ENCODE measurements around the gene BICD2. TPM values are rescaled to one million over a fixed set of nuclear protein-coding genes. Genes with fewer than 3 reads are reported as not detected.
A peak's percentile ranks its signal among the peaks of the same experiment; 100 is the strongest.

Gene BICD2
- total and polyA plus RNA-seq, 4 donors, result 2.5 to 16.0 (median 11.2) TPM

DNA sequence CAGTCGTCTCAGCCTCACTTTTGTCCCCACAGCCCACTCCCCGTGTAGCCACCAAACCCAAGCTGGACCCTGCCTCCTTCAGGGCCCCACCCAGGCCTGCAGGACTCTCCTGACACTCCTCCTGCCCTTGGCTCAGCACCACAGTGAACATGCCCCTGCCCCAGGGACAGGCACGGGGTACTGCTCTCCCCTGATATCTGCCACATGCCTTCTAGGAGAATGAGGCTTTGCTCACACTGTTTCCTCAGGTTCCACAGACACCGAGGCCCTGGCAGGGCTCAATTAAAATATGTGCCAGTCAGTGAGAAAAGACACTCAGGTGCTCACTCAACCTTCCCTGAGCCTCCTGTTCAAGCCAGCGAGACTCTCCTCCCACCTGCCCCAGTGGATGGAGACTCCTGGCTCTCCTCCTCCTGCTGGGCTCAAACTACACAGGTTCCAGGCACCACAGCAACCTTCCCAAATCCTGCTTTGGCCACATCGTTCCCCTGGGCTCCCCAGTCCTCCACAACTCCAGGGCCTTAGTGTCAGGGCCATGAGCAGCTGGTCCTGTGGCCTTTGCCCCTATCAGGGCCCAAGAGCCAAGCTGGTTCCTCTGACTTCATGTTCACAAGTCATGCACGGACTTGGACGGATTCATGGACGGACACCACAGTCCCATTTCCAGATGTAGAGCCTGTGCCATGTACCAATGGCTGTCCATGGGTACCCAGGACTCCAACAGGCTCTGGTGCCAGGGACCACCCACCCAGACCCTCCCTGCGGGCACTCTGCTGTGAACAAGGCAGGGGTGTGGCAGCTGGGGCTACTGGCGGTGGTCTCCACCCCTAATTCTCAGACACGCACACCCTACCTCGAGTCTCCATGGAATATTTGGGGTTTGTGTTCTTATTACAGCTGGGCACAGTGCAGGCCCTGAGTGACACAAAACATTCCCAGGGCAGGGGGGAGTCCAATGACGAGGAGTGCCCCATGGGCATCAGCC lies 36.6 kb downstream of the BICD2 start:
- Histone ChIP-seq H3K27me3 (ENCODE audit: control insufficient read depth in 4 of 4, insufficient read depth in 4 of 4, low read length in 3 of 4) (no peaks in the 10 kb centered on the region), H3K9ac (ENCODE audit: low read depth in 1 of 2, low read length in 2 of 2) (no peak overlapping the region), H3K4me1 (ENCODE audit: control insufficient read depth in 4 of 4, insufficient read depth in 4 of 4, low read length in 3 of 4) (peaks cover 0 to 2% (median under 1%) of the 10 kb centered on the region in 4 donors), H3K4me3 (ENCODE audit: low read depth in 1 of 3, low read length in 3 of 3) (no peak overlapping the region), H3K36me3 (ENCODE audit: control insufficient read depth in 4 of 4, insufficient read depth in 3 of 4, low read depth in 1 of 4, low read length in 3 of 4) (peaks cover 0 to 5% (median 2%) of the 10 kb centered on the region in 4 donors), H3K9me3 (ENCODE audit: control insufficient read depth in 4 of 4, low read length in 3 of 4) (no peaks in the 10 kb centered on the region), H3K27ac (ENCODE audit: low read depth in 1 of 2, low read length in 2 of 2) (no peak overlapping the region)
- TF ChIP-seq, protein P1, sequence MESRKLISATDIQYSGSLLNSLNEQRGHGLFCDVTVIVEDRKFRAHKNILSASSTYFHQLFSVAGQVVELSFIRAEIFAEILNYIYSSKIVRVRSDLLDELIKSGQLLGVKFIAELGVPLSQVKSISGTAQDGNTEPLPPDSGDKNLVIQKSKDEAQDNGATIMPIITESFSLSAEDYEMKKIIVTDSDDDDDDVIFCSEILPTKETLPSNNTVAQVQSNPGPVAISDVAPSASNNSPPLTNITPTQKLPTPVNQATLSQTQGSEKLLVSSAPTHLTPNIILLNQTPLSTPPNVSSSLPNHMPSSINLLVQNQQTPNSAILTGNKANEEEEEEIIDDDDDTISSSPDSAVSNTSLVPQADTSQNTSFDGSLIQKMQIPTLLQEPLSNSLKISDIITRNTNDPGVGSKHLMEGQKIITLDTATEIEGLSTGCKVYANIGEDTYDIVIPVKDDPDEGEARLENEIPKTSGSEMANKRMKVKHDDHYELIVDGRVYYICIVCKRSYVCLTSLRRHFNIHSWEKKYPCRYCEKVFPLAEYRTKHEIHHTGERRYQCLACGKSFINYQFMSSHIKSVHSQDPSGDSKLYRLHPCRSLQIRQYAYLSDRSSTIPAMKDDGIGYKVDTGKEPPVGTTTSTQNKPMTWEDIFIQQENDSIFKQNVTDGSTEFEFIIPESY (IDR thresholded peaks at IDR 0.05), result no peak
- TF ChIP-seq, protein P2, sequence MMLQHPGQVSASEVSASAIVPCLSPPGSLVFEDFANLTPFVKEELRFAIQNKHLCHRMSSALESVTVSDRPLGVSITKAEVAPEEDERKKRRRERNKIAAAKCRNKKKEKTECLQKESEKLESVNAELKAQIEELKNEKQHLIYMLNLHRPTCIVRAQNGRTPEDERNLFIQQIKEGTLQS (IDR thresholded peaks at IDR 0.05), result no peak
- TF ChIP-seq, protein P3, sequence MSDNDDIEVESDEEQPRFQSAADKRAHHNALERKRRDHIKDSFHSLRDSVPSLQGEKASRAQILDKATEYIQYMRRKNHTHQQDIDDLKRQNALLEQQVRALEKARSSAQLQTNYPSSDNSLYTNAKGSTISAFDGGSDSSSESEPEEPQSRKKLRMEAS (IDR thresholded peaks at IDR 0.05), result no peak
- TF ChIP-seq NR2F2 (IDR thresholded peaks at IDR 0.05), result no peak
- TF ChIP-seq RXRA (IDR thresholded peaks at IDR 0.05), result no peak
- no peak for TF ChIP-seq EGR1 (IDR thresholded peaks at IDR 0.05; ENCODE audit: low read depth in 2 of 2)
- TF ChIP-seq FOXA2 (IDR thresholded peaks at IDR 0.05), result no peak
- no peak for TF ChIP-seq HNF4A (conservative IDR thresholded peaks at IDR 0.05)
- TF ChIP-seq TAF1 (conservative IDR thresholded peaks at IDR 0.05), result no peak
- TF ChIP-seq FOXA1 (IDR thresholded peaks at IDR 0.05), result no peak
- no peak for TF ChIP-seq RAD21 (IDR thresholded peaks at IDR 0.05)
- no peak for TF ChIP-seq HNF4G (IDR thresholded peaks at IDR 0.05)
- TF ChIP-seq JUND (IDR thresholded peaks at IDR 0.05), result no peak
- TF ChIP-seq, protein P4, sequence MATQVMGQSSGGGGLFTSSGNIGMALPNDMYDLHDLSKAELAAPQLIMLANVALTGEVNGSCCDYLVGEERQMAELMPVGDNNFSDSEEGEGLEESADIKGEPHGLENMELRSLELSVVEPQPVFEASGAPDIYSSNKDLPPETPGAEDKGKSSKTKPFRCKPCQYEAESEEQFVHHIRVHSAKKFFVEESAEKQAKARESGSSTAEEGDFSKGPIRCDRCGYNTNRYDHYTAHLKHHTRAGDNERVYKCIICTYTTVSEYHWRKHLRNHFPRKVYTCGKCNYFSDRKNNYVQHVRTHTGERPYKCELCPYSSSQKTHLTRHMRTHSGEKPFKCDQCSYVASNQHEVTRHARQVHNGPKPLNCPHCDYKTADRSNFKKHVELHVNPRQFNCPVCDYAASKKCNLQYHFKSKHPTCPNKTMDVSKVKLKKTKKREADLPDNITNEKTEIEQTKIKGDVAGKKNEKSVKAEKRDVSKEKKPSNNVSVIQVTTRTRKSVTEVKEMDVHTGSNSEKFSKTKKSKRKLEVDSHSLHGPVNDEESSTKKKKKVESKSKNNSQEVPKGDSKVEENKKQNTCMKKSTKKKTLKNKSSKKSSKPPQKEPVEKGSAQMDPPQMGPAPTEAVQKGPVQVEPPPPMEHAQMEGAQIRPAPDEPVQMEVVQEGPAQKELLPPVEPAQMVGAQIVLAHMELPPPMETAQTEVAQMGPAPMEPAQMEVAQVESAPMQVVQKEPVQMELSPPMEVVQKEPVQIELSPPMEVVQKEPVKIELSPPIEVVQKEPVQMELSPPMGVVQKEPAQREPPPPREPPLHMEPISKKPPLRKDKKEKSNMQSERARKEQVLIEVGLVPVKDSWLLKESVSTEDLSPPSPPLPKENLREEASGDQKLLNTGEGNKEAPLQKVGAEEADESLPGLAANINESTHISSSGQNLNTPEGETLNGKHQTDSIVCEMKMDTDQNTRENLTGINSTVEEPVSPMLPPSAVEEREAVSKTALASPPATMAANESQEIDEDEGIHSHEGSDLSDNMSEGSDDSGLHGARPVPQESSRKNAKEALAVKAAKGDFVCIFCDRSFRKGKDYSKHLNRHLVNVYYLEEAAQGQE (IDR thresholded peaks at IDR 0.05), result no peak
- TF ChIP-seq SP1 (IDR thresholded peaks at IDR 0.05), result no peak
- TF ChIP-seq, protein P5, sequence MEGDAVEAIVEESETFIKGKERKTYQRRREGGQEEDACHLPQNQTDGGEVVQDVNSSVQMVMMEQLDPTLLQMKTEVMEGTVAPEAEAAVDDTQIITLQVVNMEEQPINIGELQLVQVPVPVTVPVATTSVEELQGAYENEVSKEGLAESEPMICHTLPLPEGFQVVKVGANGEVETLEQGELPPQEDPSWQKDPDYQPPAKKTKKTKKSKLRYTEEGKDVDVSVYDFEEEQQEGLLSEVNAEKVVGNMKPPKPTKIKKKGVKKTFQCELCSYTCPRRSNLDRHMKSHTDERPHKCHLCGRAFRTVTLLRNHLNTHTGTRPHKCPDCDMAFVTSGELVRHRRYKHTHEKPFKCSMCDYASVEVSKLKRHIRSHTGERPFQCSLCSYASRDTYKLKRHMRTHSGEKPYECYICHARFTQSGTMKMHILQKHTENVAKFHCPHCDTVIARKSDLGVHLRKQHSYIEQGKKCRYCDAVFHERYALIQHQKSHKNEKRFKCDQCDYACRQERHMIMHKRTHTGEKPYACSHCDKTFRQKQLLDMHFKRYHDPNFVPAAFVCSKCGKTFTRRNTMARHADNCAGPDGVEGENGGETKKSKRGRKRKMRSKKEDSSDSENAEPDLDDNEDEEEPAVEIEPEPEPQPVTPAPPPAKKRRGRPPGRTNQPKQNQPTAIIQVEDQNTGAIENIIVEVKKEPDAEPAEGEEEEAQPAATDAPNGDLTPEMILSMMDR (IDR thresholded peaks at IDR 0.05; ENCODE audit: low read depth, low read length, missing input control), result no peak
- TF ChIP-seq YY1 (IDR thresholded peaks at IDR 0.05), result no peak
- WGBS, result 96% methylated on average over 14 of the region's 14 CpGs
- peak; percentile 30 for DNase-seq (ENCODE audit: low spot score)
